Astrocyte (in vitro differentiated cells and primary cell): ENCODE results near the gene TOMM40L.

ENCODE experiments used
- CTCF ChIP-seq: IDR thresholded peaks from 2 replicates; pipeline ENCODE4 v1.5.1; 2011; ENCODE audit warnings: low read depth, mild to moderate bottlenecking, inconsistent platforms, low read length, moderate library complexity; ENCODE audit not compliant: insufficient read depth
- EZH2 ChIP-seq: IDR thresholded peaks from 2 replicates; pipeline ENCODE4 v1.6.1; 2012; ENCODE audit warnings: mild to moderate bottlenecking, low read length, inconsistent platforms; ENCODE audit not compliant: insufficient read depth

GRCh38 chr1:161259345-161259702 lies 33.5 kb downstream of the TOMM40L start:
- TF ChIP-seq CTCF (no peak), EZH2 (no peak)
